ENCODE results near the gene SAT1. TPM values are rescaled to one million over a fixed set of nuclear protein-coding genes. Genes with fewer than 3 reads are reported as not detected.
A peak's percentile ranks its signal among the peaks of the same experiment; 100 is the strongest.

Gene SAT1
- total RNA-seq, 1 experiment from 2014 or later, result 97.9 TPM

- no peak for DNase-seq (ENCODE audit: low read depth)
Observed at GRCh38 chrX:23776363-23776762, 6.6 kb upstream of the SAT1 start.

DNA sequence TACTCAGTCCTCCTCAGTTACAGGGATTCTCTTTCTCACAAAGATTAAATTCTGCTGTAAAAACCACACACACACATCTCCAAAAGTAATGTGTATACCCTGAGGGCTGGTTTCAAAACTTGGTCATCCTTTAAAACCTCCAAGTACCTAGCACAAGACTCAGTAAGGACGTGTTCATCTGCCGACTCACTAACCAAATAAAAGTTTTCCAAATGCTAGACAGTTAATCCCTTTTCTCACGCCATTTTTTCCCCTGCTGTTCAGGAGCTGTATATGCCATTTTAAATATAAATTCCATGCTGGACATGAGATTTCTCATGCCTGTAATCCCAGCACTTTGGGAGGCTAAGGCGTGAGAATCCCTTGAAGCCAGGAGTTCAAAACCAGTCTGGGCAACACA, 3.9 kb upstream of the SAT1 start:
- DNase-seq (ENCODE audit: low read depth), result peak; percentile 91

DNA sequence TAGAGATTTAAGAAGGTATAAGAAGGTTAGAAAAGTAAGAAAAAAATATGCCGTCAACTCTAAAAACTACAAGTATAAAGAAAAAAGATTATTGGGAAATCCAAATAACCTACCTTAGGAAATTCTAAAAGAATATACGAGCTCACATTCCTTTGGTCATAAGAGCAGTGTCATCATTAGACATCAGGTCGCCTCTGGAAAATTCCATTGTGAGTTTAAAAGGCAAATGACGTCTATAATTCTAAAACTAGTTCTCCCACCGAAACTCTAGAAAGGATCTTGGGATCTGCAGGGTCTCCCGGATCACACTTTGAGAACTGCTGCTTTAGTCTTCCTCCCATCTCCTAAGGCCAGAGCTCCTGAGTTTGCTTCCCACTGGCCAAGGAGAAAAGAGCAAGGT, 518 bp upstream of the SAT1 start:
- peak; percentile 51 for DNase-seq (ENCODE audit: low read depth)

GRCh38 chrX:23783589-23784469, 856 bp downstream of the SAT1 start:
- DNase-seq (ENCODE audit: low read depth), result no peak

DNA sequence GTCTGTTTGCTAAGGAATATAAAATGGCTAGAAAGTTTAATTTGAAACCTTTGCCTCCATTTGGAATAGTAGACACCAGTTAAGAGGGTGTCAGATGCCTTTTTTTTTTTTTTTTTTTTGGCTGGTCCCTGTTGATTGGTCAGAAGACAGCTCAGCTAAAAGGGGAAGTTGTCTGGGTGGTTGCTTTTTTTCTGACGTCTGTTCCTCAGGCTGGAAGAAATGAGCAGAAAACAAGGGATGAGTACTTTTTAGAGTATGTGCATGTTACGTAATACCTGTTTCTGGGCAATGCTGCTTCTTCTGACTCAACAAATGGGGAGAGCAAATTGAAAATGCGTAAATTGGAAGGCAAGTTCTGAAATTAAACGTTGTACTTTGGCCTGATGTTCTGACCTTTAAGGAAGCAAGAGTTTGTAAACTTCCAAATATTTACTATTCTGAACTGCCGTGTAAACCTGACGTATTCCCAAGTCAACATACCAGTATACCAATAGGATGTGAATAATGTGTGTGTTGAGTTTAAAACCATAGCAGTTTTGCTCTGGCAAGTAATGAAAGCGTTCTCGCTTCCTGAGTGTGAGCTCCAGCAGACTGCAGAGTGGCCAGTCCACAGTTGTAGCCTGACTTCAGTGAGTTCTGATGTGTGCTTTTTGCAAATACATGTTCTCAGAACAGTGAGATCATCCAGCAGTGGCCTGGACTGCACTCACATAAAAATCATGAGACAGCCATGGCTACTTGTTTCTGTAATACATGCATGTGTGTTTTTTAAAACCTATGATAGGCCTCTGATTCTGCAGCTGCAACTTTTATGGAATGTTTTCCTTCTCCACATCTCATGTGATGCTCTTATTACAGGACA, 1.7 kb downstream of the SAT1 start:
- peak; percentile 81 for DNase-seq (ENCODE audit: low read depth)

GRCh38 chrX:23785580-23785979, 2.6 kb downstream of the SAT1 start:
- no peak for DNase-seq (ENCODE audit: low read depth)

DNA sequence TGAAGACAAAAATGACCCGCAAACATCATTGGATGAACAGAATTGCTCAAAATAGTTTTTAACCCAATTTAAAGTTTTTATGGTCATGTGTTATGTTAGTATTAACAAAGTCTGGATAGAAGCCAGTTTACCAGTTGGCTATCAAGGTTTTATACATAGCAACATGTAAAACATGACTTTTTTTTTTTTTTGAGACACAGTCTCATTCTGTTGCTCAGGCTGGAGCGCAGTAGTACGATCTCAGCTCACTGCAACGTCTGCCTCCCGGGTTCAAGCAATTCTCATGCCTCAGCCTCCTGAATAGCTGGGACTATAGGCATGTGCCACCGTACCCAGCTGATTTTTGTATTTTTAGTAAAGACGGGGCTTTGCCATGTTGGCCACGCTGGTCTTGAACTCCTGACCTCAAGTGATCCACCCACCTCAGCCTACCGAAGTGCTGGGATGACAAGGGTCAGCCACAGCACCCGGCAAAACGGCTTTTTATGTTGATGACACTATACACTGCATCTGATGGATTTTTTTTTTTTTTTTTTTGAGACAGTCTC, 3.4 kb downstream of the SAT1 start:
- DNase-seq (ENCODE audit: low read depth), result no peak

- no peak for DNase-seq (ENCODE audit: low read depth)
Observed at GRCh38 chrX:23787745-23788118, 4.8 kb downstream of the SAT1 start.

DNA sequence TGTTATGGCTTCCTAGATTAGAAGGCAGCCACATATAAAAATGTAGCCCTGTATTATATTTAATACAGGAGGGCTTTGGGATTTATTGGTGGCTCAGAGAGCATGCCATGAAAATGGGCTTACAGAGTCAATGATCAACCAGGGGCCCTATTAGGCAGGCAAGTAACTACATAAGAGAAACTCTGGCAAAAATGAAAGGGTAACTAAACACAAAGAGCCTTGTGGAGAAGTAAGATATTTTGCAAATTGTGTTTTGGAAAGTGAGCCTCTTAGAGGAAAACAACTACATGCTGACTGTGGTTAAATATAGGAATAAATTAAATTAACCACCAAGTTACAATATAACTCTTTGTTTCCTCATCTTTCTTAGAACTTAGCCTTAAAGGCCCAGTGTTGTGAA, 5.5 kb downstream of the SAT1 start:
- no peak for DNase-seq (ENCODE audit: low read depth)

- no peak for DNase-seq (ENCODE audit: low read depth)
Observed at GRCh38 chrX:23788946-23789345, 6.0 kb downstream of the SAT1 start.

DNA sequence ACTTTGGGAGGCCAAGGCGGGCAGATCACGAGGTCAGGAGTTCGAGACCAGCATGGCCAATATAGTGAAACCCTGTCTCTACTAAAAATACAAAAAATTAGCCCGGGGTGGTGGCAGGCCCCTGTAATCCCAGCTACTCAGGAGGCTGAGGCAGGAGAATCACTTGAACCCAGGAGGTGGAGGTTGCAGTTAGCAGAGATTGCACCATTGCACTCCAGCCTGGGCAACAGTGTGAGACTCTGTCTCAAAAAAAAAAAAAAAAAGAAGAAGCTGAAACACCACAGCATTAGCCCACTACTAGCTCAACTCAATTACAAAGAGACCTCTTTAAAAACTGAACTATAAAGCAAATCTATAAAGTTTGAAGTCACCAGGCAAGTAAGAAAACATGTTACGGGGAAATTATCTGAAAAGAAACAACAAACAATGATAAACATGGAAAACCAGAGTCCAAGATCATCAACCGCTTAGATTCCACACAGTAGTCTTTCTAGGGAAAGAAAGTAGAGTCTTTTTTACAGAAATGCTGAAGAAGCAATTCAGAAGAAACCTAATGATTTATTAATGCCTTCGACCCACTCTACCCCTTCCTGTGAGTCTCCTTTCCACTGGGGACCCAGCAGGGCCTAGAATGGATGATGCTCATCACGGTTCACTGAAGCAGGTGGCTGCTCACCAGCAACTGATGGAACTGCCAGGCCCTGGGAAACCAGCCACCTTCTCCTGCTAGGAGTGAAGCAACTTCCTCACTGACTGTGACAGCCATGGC, 6.6 kb downstream of the SAT1 start:
- no peak for DNase-seq (ENCODE audit: low read depth)

DNA sequence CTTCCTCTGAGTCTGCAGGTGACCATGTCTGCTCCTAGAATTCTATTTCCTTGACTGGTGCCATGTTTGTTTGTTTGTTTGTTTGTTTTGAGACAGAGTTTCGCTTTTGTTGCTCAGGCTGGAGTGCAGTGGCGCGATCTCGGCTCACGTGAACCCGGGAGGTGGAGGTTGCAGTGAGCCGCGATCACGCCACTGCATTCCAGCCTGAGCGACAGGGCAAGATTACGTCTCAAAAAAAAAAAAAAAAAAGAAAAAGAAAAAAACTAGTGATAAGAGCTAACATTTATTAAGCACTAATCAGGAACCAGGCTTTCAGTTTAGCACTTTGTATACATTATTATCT, 7.2 kb downstream of the SAT1 start:
- DNase-seq (ENCODE audit: low read depth), result no peak

DNA sequence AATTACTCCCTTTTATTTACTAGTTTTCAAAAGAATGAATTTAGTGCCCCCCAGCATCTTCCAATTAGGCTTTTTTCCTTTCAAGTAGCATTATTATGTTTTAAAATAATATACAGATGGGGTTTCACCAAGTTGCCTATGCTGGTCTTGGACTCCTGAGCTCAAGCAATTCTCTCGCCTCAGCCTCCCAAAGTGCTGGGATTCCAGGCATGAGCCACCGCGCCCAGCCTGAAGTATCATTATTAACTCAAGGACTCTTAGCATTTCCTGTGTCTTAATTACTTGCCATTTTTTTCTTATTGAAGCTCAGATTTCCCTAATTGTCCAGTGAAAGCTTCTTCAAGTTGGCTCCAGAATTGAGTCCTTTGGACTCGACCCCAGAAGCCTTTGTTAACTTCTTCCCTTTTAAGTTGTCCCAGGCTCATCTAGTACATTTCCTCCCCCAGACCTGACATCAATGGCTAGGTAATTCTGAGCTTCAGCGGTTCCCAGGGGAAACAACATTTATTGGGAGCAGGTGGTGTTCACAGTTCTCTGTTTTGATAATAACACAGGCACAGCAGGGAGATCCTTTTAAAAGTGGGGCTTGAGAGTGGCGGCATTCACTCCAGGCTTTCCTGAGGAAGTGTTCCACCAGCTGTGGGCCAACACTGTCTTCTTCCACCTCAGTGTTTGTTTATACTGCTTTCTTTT, 10.0 kb downstream of the SAT1 start:
- no peak for DNase-seq (ENCODE audit: low read depth)

GRCh38 chrX:23795221-23795620, 12.2 kb downstream of the SAT1 start:
- DNase-seq (ENCODE audit: low read depth), result no peak

DNA sequence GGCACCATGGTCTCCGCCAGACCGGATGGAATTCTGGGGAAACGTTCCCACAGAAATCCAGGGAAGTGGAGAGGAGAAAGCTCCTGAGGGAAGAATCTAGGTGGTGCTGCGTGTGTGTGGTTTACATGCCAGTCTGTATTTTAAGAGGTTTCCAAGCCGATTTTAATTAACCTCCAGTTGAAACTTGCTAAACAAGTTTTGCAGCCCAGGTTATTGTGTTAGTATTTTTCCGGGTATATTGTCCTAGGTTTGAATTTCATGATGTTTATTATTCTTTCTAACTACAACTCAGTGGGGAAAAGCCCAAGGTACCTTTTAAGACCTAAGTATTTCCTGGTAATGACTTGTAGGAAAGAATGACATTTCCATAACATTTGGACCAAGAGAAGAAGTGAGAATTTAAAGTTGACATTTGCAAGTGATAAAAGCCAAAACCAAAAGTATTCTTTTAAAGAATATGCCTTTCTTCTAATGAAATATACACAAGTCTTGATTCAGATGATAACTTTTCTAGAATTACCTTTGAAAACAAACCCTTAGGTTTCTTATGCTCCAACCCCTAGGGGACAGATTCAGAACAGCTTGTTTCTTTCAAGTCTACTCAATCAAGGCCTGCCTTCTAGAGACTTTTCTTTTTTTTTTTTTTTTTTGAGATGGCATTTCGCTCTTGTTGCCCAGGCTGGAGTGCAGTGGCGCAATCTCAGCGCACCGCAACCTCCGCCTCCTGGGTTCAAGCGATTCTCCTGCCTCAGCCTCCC, 14.6 kb downstream of the SAT1 start:
- DNase-seq (ENCODE audit: low read depth), result no peak

- DNase-seq (ENCODE audit: low read depth), result no peak
Observed at GRCh38 chrX:23799469-23800065, 16.6 kb downstream of the SAT1 start.

DNA sequence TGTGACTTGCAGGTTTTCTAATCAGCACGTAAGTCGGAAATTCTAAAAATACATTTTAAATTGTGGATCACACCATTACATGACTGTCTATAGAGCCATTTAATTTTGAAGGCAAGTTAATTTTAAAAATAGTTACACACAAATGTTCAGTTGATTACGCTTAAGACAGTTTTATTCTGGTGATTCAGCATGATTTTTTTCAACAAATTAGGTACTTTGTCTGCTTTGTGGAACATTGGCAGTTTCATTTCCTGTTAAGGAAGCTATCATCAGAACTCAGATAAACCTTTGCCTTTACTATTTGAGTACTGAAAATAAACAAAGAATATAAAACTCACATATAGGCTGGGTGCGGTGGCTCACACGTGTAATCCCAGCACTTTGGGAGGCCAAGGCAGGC, 19.5 kb downstream of the SAT1 start:
- DNase-seq (ENCODE audit: low read depth), result no peak

- DNase-seq (ENCODE audit: low read depth), result peak; percentile 80
Observed at GRCh38 chrX:23803931-23804381, 21.0 kb downstream of the SAT1 start.

GRCh38 chrX:23804578-23804977, 21.6 kb downstream of the SAT1 start:
- no peak for DNase-seq (ENCODE audit: low read depth)

DNA sequence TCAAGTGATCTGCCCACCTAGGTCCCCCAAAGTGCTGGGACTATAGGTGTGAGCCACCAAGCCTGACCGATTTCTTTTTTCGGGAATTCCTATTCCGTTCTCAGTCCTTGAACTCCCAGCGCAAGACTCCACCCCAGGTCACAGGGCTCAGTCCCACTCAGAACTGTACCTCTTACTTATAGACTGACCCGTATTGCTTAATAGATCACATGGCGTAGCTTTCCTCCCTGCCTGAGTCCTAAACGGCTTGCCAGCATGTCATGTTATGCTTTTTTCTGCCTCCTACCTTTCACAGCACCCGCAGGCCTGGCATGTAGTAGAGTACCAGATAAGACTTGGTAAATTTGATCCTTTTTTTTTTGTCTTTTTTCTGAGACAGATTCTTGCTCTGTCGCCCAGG, 22.4 kb downstream of the SAT1 start:
- DNase-seq (ENCODE audit: low read depth), result no peak
